Measurements from ENCODE around the gene DIO3. TPM values are rescaled to one million over a fixed set of nuclear protein-coding genes. Genes with fewer than 3 reads are reported as not detected.

Gene DIO3
- total and polyA plus RNA-seq, 4 experiments from 2014 or later: not detected

GRCh38 chr14:101600336-101600890 lies 39.1 kb downstream of the DIO3 start:
- Mint-ChIP-seq H3K36me3 (no peaks in the 10 kb centered on the region), H3K27me3 (peaks cover 5 to 7% of the 10 kb centered on the region in 2 donors), H3K27ac (no peak overlapping the region), H3K4me1 (peaks cover 23 to 38% (median 27%) of the 10 kb centered on the region in 4 donors), H3K4me3 (no peak overlapping the region), H3K9me3 (no peaks in the 10 kb centered on the region)
- H3K9me3 ChIP-seq (ENCODE audit: control insufficient read depth in 1 of 2, low read length in 2 of 2): no peaks in the 10 kb centered on the region
- no peaks in the 10 kb centered on the region for H3K27me3 ChIP-seq (ENCODE audit: insufficient read depth, low read length)
- H3K4me1 ChIP-seq (ENCODE audit: insufficient read depth, low read length): peaks cover 28% of the 10 kb centered on the region
- POLR2A ChIA-PET (ENCODE audit: partially characterized antibody): no interaction called here
- CTCF ChIA-PET (ENCODE audit: partially characterized antibody): no interaction called here
- intact Hi-C loops (cut with micrococcal nuclease): no loop called here
- H3K27ac ChIP-seq (ENCODE audit: low read depth, low read length): no peak overlapping the region
- H3K4me3 ChIP-seq (ENCODE audit: low read length in 2 of 2): no peak overlapping the region
- H3K36me3 ChIP-seq (ENCODE audit: insufficient read depth, low read length): no peaks in the 10 kb centered on the region
- no peak for DNase-seq

DNA sequence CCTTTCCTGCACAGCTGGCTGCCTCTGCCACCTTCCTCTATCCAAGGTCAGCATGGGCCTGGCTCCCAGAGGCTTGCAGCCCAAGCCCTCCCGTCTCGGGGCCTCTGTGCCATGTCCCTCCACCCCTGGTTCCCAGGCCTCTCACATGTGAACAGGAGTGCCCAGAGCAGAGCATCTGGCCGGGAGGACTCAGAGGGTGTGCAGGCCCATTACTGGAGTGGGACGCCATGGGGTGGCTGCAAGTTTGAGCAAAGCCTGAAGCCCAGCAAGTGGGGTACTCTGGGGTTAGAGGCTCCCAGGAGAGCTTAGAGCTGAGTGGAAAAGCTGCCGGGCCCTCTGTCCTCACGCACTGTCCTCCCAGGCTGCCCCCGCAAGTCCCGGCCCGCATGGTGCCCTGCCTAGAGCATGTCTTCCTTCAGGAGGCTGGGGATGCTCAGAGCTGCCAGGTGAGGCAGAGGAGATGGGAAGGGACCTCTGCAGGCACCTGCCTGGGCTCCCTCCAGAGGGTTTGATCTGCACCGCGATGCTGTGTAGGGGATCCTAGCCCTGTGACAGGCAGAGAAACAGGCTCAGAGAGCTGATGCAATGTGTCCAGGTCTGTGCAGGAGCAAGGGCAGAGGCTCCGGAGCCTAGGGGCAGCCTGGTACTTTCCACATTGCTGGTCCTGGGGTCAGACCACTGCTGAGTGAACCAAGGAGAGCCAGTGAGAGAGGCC lies 39.8 kb downstream of the DIO3 start:
- no peaks in the 10 kb centered on the region for H3K27me3 ChIP-seq (ENCODE audit: insufficient read depth, low read length)
- no peak overlapping the region for H3K4me3 ChIP-seq (ENCODE audit: low read length in 2 of 2)
- DNase-seq: no peak
- ChIA-PET POLR2A (ENCODE audit: partially characterized antibody) (no interaction called here), CTCF (ENCODE audit: partially characterized antibody) (no interaction called here)
- no peaks in the 10 kb centered on the region for H3K9me3 ChIP-seq (ENCODE audit: control insufficient read depth in 1 of 2, low read length in 2 of 2)
- intact Hi-C loops (cut with micrococcal nuclease): no loop called here
- Mint-ChIP-seq H3K36me3 (no peaks in the 10 kb centered on the region), H3K4me1 (peaks cover 19 to 32% (median 21%) of the 10 kb centered on the region in 4 donors), H3K27ac (no peak overlapping the region), H3K4me3 (no peak overlapping the region), H3K27me3 (peaks cover 11 to 13% of the 10 kb centered on the region in 2 donors), H3K9me3 (no peaks in the 10 kb centered on the region)
- H3K4me1 ChIP-seq (ENCODE audit: insufficient read depth, low read length): peaks cover 24% of the 10 kb centered on the region
- no peaks in the 10 kb centered on the region for H3K36me3 ChIP-seq (ENCODE audit: insufficient read depth, low read length)
- H3K27ac ChIP-seq (ENCODE audit: low read depth, low read length): no peak overlapping the region

DNA sequence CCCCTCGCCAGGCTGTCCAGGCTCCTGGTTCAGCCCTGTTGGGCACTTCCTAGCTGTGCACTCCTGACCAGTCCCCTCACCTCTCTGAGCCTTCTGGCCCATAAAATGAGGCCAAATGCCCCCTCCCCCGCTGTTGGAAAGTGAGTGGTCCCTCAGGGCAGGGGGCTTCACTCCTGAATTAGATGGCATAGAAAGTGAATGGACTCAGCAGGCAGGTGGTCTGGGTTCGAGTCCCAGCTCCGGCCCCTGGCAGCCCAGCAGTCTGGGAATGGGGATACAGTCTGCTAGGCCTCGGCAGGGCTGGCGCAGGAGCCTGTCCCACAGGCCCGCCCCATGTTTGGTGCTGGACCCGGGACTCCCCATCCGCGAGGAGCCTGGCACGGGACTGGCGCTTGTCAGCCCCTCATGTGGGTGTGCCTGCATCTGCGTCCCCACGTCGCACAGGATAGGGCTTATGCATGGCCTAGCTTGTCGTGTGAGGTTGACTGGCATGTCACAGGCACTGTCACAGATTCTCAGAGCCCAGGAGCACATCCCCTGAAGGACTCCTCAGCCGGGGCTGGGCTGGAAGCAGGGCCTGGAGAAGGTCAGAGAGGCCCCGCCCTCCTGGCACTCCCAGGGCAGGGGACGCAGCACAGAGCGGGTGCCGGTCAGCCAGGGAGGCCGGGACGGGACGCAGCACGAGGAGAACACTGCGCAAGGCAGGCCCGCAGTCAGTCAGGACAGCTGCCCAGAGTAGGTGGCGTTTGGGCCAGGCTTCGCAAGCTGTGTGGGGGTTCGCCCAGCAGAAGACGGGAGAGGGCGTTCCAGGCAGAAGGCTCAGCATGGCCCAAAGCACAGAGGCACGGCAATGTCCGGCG lies 40.5 kb downstream of the DIO3 start:
- Mint-ChIP-seq H3K9me3 (no peaks in the 10 kb centered on the region), H3K4me3 (no peak overlapping the region), H3K27me3 (peaks cover 16 to 18% of the 10 kb centered on the region in 2 donors), H3K36me3 (no peaks in the 10 kb centered on the region), H3K27ac (no peak overlapping the region), H3K4me1 (peaks cover 11 to 24% (median 13%) of the 10 kb centered on the region in 4 donors)
- no peak for DNase-seq
- H3K27me3 ChIP-seq (ENCODE audit: insufficient read depth, low read length): no peaks in the 10 kb centered on the region
- no peak overlapping the region for H3K27ac ChIP-seq (ENCODE audit: low read depth, low read length)
- POLR2A ChIA-PET (ENCODE audit: partially characterized antibody): no interaction called here
- peaks cover 16% of the 10 kb centered on the region for H3K4me1 ChIP-seq (ENCODE audit: insufficient read depth, low read length)
- H3K4me3 ChIP-seq (ENCODE audit: low read length in 2 of 2): no peak overlapping the region
- intact Hi-C loops (cut with micrococcal nuclease): no loop called here
- H3K36me3 ChIP-seq (ENCODE audit: insufficient read depth, low read length): no peaks in the 10 kb centered on the region
- H3K9me3 ChIP-seq (ENCODE audit: control insufficient read depth in 1 of 2, low read length in 2 of 2): no peaks in the 10 kb centered on the region
- CTCF ChIA-PET (ENCODE audit: partially characterized antibody): no interaction called here

GRCh38 chr14:101602466-101602840 lies 41.2 kb downstream of the DIO3 start:
- POLR2A ChIA-PET (ENCODE audit: partially characterized antibody): no interaction called here
- no peak overlapping the region for H3K27ac Mint-ChIP-seq

GRCh38 chr14:101603096-101603495 lies 41.8 kb downstream of the DIO3 start:
- intact Hi-C loops (cut with micrococcal nuclease): no loop called here
- Mint-ChIP-seq H3K9me3 (no peaks in the 10 kb centered on the region), H3K4me3 (no peak overlapping the region), H3K4me1 (peaks cover 1 to 11% (median 3%) of the 10 kb centered on the region in 4 donors), H3K27me3 (peaks cover 19 to 20% of the 10 kb centered on the region in 2 donors), H3K36me3 (no peaks in the 10 kb centered on the region), H3K27ac (no peak overlapping the region)
- no peak for DNase-seq
- H3K4me3 ChIP-seq (ENCODE audit: low read length in 2 of 2): no peak overlapping the region
- POLR2A ChIA-PET (ENCODE audit: partially characterized antibody): no interaction called here
- no peaks in the 10 kb centered on the region for H3K27me3 ChIP-seq (ENCODE audit: insufficient read depth, low read length)
- no peak overlapping the region for H3K27ac ChIP-seq (ENCODE audit: low read depth, low read length)
- CTCF ChIA-PET (ENCODE audit: partially characterized antibody): no interaction called here
- H3K36me3 ChIP-seq (ENCODE audit: insufficient read depth, low read length): no peaks in the 10 kb centered on the region
- no peaks in the 10 kb centered on the region for H3K9me3 ChIP-seq (ENCODE audit: control insufficient read depth in 1 of 2, low read length in 2 of 2)
- peaks cover 4% of the 10 kb centered on the region for H3K4me1 ChIP-seq (ENCODE audit: insufficient read depth, low read length)

More at GRCh38 chr14:101602466-101602840, 41.2 kb downstream of the DIO3 start:
- no peak overlapping the region for H3K4me3 Mint-ChIP-seq
- Histone ChIP-seq H3K4me3 (ENCODE audit: low read length in 2 of 2) (no peak overlapping the region), H3K36me3 (ENCODE audit: insufficient read depth, low read length) (no peaks in the 10 kb centered on the region), H3K27me3 (ENCODE audit: insufficient read depth, low read length) (no peaks in the 10 kb centered on the region), H3K4me1 (ENCODE audit: insufficient read depth, low read length) (peaks cover 10% of the 10 kb centered on the region), H3K9me3 (ENCODE audit: control insufficient read depth in 1 of 2, low read length in 2 of 2) (no peaks in the 10 kb centered on the region), H3K27ac (ENCODE audit: low read depth, low read length) (no peak overlapping the region)
- H3K27me3 Mint-ChIP-seq: peaks cover 17 to 19% of the 10 kb centered on the region in 2 donors
- DNase-seq: no peak
- H3K36me3 Mint-ChIP-seq: no peaks in the 10 kb centered on the region
- CTCF ChIA-PET (ENCODE audit: partially characterized antibody): no interaction called here
- H3K9me3 Mint-ChIP-seq: no peaks in the 10 kb centered on the region
- H3K4me1 Mint-ChIP-seq: peaks cover 7 to 18% (median 9%) of the 10 kb centered on the region in 4 donors
- intact Hi-C loops (cut with micrococcal nuclease): no loop called here

DNA sequence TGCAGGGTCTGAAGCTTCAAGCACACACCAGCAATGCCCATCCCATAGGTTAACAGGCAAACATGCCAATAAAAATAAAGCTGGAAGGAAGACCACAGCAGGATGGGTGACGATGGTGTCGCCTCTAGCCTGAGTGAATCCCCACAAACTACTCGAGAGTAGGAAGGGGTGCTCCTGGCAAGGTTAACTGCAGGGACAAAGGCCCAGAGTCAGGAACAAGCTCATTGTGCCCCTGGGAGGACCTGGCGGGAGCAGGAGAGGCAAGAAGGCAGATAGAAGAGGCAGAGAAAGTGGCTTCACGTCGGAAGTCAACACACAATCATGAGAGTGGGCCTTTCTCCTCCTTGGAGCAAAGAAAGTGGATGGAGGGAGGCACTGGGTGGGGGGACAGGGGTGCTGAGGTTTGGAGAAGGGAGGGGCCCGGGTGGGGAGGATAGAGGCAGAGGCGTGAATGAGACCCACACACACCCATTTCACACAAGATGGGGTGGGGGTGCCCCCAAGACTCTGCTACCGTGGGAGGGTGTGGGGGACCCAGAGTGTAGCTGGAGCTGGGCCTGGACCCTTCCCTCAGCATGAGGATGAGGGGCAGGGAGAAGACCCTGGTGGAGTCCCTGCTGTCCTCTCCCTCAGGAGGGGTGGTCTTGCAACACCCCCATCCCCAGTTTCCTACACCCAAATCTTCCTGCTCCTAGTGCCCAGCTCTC lies 43.1 kb downstream of the DIO3 start:
- no peak overlapping the region for H3K4me3 Mint-ChIP-seq
- no peak overlapping the region for H3K27ac ChIP-seq (ENCODE audit: low read depth, low read length)
- ChIA-PET POLR2A (ENCODE audit: partially characterized antibody) (no interaction called here), CTCF (ENCODE audit: partially characterized antibody) (no interaction called here)
- H3K36me3 Mint-ChIP-seq: no peaks in the 10 kb centered on the region
- H3K36me3 ChIP-seq (ENCODE audit: insufficient read depth, low read length): no peaks in the 10 kb centered on the region
- no peak overlapping the region for H3K4me3 ChIP-seq (ENCODE audit: low read length in 2 of 2)
- no peak for DNase-seq
- H3K4me1 Mint-ChIP-seq: no peaks in the 10 kb centered on the region
- no peak overlapping the region for H3K27ac Mint-ChIP-seq
- no peaks in the 10 kb centered on the region for H3K4me1 ChIP-seq (ENCODE audit: insufficient read depth, low read length)
- peaks cover 6% of the 10 kb centered on the region for H3K27me3 ChIP-seq (ENCODE audit: insufficient read depth, low read length)
- intact Hi-C loops (cut with micrococcal nuclease): no loop called here
- H3K27me3 Mint-ChIP-seq: peaks cover 30 to 31% of the 10 kb centered on the region in 2 donors
- H3K9me3 ChIP-seq (ENCODE audit: control insufficient read depth in 1 of 2, low read length in 2 of 2): no peaks in the 10 kb centered on the region
- H3K9me3 Mint-ChIP-seq: no peaks in the 10 kb centered on the region
